HUDEP-2 (cell line): ENCODE data around the gene ATP2A2.
"Not testable (repeated sequence)": the region's sequence is repeated elsewhere in the genome, so short reads cannot be mapped to it uniquely, and the experiment has no call there.

Experiments used
- DNase-seq, 76 experiments: peaks; one replicate each; lab custom pipeline; 2025; ENCODE audit not compliant: unreplicated experiment in 76 of 76; lab: John Stamatoyannopoulos, UW

Gene ATP2A2

GRCh38 chr12:110340261-110340660 lies 59.2 kb downstream of the ATP2A2 start:
- DNase-seq = not testable (repeated sequence)

GRCh38 chr12:110340706-110341105 lies 59.7 kb downstream of the ATP2A2 start:
- no peak for DNase-seq

- no peak for DNase-seq
Measured at GRCh38 chr12:110342157-110342556, 61.1 kb downstream of the ATP2A2 start.

- DNase-seq = no peak
Measured at GRCh38 chr12:110343114-110343513, 62.1 kb downstream of the ATP2A2 start.

- no peak for DNase-seq
Measured at GRCh38 chr12:110343736-110344555, 62.9 kb downstream of the ATP2A2 start.

- DNase-seq = no peak
Measured at GRCh38 chr12:110344657-110345056, 63.6 kb downstream of the ATP2A2 start.

GRCh38 chr12:110345176-110345661 lies 64.2 kb downstream of the ATP2A2 start:
- DNase-seq = no peak

- DNase-seq = no peak
Measured at GRCh38 chr12:110345963-110346362, 64.9 kb downstream of the ATP2A2 start.

GRCh38 chr12:110347767-110348166 lies 66.7 kb downstream of the ATP2A2 start:
- no peak for DNase-seq

- no peak for DNase-seq
Measured at GRCh38 chr12:110348431-110349059, 67.5 kb downstream of the ATP2A2 start.

GRCh38 chr12:110349096-110349495 lies 68.0 kb downstream of the ATP2A2 start:
- no peak for DNase-seq

- peak in 12 of 76 experiments; percentile 6 to 32 (median 14) for DNase-seq
Measured at GRCh38 chr12:110349514-110350151, 68.6 kb downstream of the ATP2A2 start.

- DNase-seq = no peak
Measured at GRCh38 chr12:110351119-110351518, 70.1 kb downstream of the ATP2A2 start.

GRCh38 chr12:110352401-110352800 lies 71.4 kb downstream of the ATP2A2 start:
- DNase-seq = no peak

- no peak for DNase-seq
Measured at GRCh38 chr12:110353211-110353965, 72.3 kb downstream of the ATP2A2 start.

- peak in 32 of 76 experiments; percentile 8 to 75 (median 26) for DNase-seq
Measured at GRCh38 chr12:110354172-110354780, 73.2 kb downstream of the ATP2A2 start.

GRCh38 chr12:110355073-110355472 lies 74.0 kb downstream of the ATP2A2 start:
- DNase-seq = peak in 15 of 76 experiments; percentile 1 to 25 (median 11)

- DNase-seq = not testable (repeated sequence)
Measured at GRCh38 chr12:110358384-110359097, 77.5 kb downstream of the ATP2A2 start.

GRCh38 chr12:110361216-110361615 lies 80.2 kb downstream of the ATP2A2 start:
- DNase-seq = no peak
